HAP-1 (cell line): Measurements from ENCODE around the gene ZMIZ1.
"Not testable (repeated sequence)": the region's sequence is repeated elsewhere in the genome, so short reads cannot be mapped to it uniquely, and the experiment has no call there.

Experiments
- DNase-seq, 2 experiments: peaks; one replicate each; pipeline ENCODE4 v3.0.0-alpha.2; 2016 to 2020; ENCODE audit warnings: low spot score in 2 of 2
- H3K27me3 ChIP-seq: fragments of 250-450 bp; sonication (Bioruptor Pico); 2 replicates; pipeline ENCODE4 v1.5.1; 2020; ENCODE audit warnings: low read depth, mild to moderate bottlenecking, moderate library complexity
- H3K36me3 ChIP-seq: fragments of 250-450 bp; sonication (Bioruptor Pico); replicated peaks from 2 replicates; pipeline ENCODE4 v1.5.1; 2020; ENCODE audit warnings: mild to moderate bottlenecking
- H3K4me1 ChIP-seq: fragments of 250-450 bp; sonication (Bioruptor Pico); 2 replicates; pipeline ENCODE4 v1.5.1; 2020; ENCODE audit warnings: mild to moderate bottlenecking
- H3K4me3 ChIP-seq: fragments of 250-450 bp; sonication (Bioruptor Pico); 2 replicates; pipeline ENCODE4 v1.5.1; 2020; ENCODE audit warnings: mild to moderate bottlenecking, moderate library complexity
- H3K9me3 ChIP-seq: fragments of 250-450 bp; sonication (Bioruptor Pico); 2 replicates; pipeline ENCODE4 v1.5.1; 2020; ENCODE audit warnings: mild to moderate bottlenecking, moderate library complexity
- in situ Hi-C: fragments of 300-500 bp; cut with MboI; formaldehyde crosslinking; loops from 3 replicates; pipeline ENCODE4 v1.14.3; 2020; ENCODE audit warnings: low sequenced_read_pairs, inconsistent platforms, mixed read lengths

The ZMIZ1 gene

GRCh38 chr10:79274279-79275104 lies 205.7 kb downstream of the ZMIZ1 start:
- H3K4me3 ChIP-seq = no peak overlapping the region
- in situ Hi-C loops = no loop called here
- no peaks in the 10 kb centered on the region for H3K4me1 ChIP-seq
- H3K36me3 ChIP-seq = no peaks in the 10 kb centered on the region; the same call in 1 of the 2 replicates
- no peak for DNase-seq
- H3K27me3 ChIP-seq = no peaks in the 10 kb centered on the region
- no peaks in the 10 kb centered on the region for H3K9me3 ChIP-seq

GRCh38 chr10:79275105-79275430 lies 206.3 kb downstream of the ZMIZ1 start:
- in situ Hi-C loops = no loop called here
- no peaks in the 10 kb centered on the region for H3K27me3 ChIP-seq
- DNase-seq = no peak
- H3K4me1 ChIP-seq = no peaks in the 10 kb centered on the region
- H3K36me3 ChIP-seq = no peaks in the 10 kb centered on the region; the same call in 1 of the 2 replicates
- no peaks in the 10 kb centered on the region for H3K9me3 ChIP-seq
- no peak overlapping the region for H3K4me3 ChIP-seq

- H3K4me3 ChIP-seq = no peak overlapping the region
- H3K4me1 ChIP-seq = no peaks in the 10 kb centered on the region
- H3K36me3 ChIP-seq = no peaks in the 10 kb centered on the region; the same call in 1 of the 2 replicates
- no peaks in the 10 kb centered on the region for H3K9me3 ChIP-seq
- in situ Hi-C loops = no loop called here
- no peaks in the 10 kb centered on the region for H3K27me3 ChIP-seq
- no peak for DNase-seq
Observed at GRCh38 chr10:79275431-79275851, 206.7 kb downstream of the ZMIZ1 start.

- in situ Hi-C loops = no loop called here
- no peaks in the 10 kb centered on the region for H3K4me1 ChIP-seq
- no peak overlapping the region for H3K4me3 ChIP-seq
- no peaks in the 10 kb centered on the region; the same call in 1 of the 2 replicates for H3K36me3 ChIP-seq
- no peaks in the 10 kb centered on the region for H3K9me3 ChIP-seq
- no peaks in the 10 kb centered on the region for H3K27me3 ChIP-seq
- no peak for DNase-seq
Observed at GRCh38 chr10:79277579-79278269, 209.0 kb downstream of the ZMIZ1 start.

GRCh38 chr10:79279047-79279446 lies 210.3 kb downstream of the ZMIZ1 start:
- H3K4me1 ChIP-seq, H3K27me3 ChIP-seq, H3K36me3 ChIP-seq, in situ Hi-C loops, H3K9me3 ChIP-seq, H3K4me3 ChIP-seq, DNase-seq: not testable (repeated sequence)

- no peaks in the 10 kb centered on the region for H3K9me3 ChIP-seq
- no peaks in the 10 kb centered on the region for H3K4me1 ChIP-seq
- H3K4me3 ChIP-seq = no peak overlapping the region
- no peaks in the 10 kb centered on the region; the same call in 1 of the 2 replicates for H3K36me3 ChIP-seq
- no peaks in the 10 kb centered on the region for H3K27me3 ChIP-seq
- DNase-seq = no peak
- in situ Hi-C loops = no loop called here
Observed at GRCh38 chr10:79280956-79281355, 212.2 kb downstream of the ZMIZ1 start.

- in situ Hi-C loops = no loop called here
- Histone ChIP-seq H3K4me3 (no peak overlapping the region), H3K9me3 (no peaks in the 10 kb centered on the region), H3K4me1 (no peaks in the 10 kb centered on the region), H3K36me3 (no peaks in the 10 kb centered on the region; the same call in 1 of the 2 replicates), H3K27me3 (no peaks in the 10 kb centered on the region)
- no peak for DNase-seq
Observed at GRCh38 chr10:79282388-79282787, 213.6 kb downstream of the ZMIZ1 start.

GRCh38 chr10:79283616-79284015 lies 214.8 kb downstream of the ZMIZ1 start:
- H3K27me3 ChIP-seq = no peaks in the 10 kb centered on the region
- no peaks in the 10 kb centered on the region for H3K9me3 ChIP-seq
- no peak overlapping the region for H3K4me3 ChIP-seq
- H3K36me3 ChIP-seq = no peaks in the 10 kb centered on the region
- in situ Hi-C loops = no loop called here
- no peak for DNase-seq
- H3K4me1 ChIP-seq = no peaks in the 10 kb centered on the region

GRCh38 chr10:79284158-79284871 lies 215.5 kb downstream of the ZMIZ1 start:
- Histone ChIP-seq H3K9me3 (no peaks in the 10 kb centered on the region), H3K36me3 (no peaks in the 10 kb centered on the region), H3K4me3 (no peak overlapping the region), H3K27me3 (no peaks in the 10 kb centered on the region), H3K4me1 (no peaks in the 10 kb centered on the region)
- no peak for DNase-seq
- in situ Hi-C loops = no loop called here

GRCh38 chr10:79285315-79286197 lies 216.8 kb downstream of the ZMIZ1 start:
- in situ Hi-C loops = no loop called here
- no peak for DNase-seq
- no peaks in the 10 kb centered on the region for H3K36me3 ChIP-seq
- no peaks in the 10 kb centered on the region for H3K4me1 ChIP-seq
- no peaks in the 10 kb centered on the region for H3K27me3 ChIP-seq
- no peaks in the 10 kb centered on the region for H3K9me3 ChIP-seq
- no peak overlapping the region for H3K4me3 ChIP-seq

GRCh38 chr10:79286318-79286951 lies 217.7 kb downstream of the ZMIZ1 start:
- H3K27me3 ChIP-seq = no peaks in the 10 kb centered on the region
- H3K9me3 ChIP-seq = no peaks in the 10 kb centered on the region
- in situ Hi-C loops = no loop called here
- no peak for DNase-seq
- no peak overlapping the region for H3K4me3 ChIP-seq
- no peaks in the 10 kb centered on the region for H3K36me3 ChIP-seq
- H3K4me1 ChIP-seq = no peaks in the 10 kb centered on the region

GRCh38 chr10:79287973-79288723 lies 219.4 kb downstream of the ZMIZ1 start:
- no peak overlapping the region for H3K4me3 ChIP-seq
- no peaks in the 10 kb centered on the region for H3K27me3 ChIP-seq
- in situ Hi-C loops = no loop called here
- H3K4me1 ChIP-seq = no peaks in the 10 kb centered on the region
- no peak for DNase-seq
- no peaks in the 10 kb centered on the region for H3K9me3 ChIP-seq
- H3K36me3 ChIP-seq = no peaks in the 10 kb centered on the region
